ENCODE measurements around the gene DNTT.

Gene DNTT

DNA sequence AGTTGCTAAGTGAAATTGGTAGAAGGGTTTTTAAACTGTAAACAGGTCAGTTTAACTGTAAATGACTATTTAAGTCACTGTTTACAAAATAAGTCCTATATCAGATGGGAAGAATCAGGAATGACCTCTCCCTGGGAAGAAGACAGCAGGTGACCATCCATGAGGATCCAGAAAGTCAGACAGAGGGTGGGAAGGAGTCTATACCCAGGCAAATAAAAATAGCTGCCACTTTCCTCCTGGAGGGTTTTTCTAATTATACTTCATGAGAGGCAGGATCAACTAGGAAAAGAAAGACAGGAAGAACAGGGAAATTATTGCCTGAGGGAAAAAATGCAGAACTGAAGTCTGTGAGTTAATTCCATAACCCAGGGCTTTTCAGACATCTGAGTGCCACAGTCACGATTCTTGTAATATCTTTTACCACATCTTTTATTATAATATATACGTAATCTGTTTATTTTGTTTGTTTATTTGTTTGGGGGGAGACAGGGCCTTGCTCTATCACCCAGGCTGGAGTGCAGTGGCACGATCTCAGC is 7.0 kb downstream of the DNTT start:
- no peak for DNase-seq

DNA sequence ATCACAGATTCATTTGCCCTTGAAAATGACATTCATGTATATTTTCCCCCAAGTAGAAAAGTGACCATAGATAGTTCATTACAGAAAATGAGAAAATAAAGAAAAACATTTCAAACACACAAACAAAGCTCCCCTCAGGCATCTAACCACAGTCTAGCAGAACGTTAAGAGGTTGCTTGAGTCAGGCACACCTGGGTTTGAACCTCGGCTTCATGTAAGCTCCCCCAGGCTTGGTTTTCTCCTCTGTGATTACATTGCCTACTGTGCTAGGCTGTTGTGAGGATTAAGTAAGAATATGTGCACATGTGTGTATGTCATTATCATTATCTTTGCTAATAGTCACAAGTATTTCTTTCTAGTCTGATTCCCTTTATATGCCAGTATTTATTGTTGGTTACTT is 9.1 kb downstream of the DNTT start:
- no peak for DNase-seq

DNA sequence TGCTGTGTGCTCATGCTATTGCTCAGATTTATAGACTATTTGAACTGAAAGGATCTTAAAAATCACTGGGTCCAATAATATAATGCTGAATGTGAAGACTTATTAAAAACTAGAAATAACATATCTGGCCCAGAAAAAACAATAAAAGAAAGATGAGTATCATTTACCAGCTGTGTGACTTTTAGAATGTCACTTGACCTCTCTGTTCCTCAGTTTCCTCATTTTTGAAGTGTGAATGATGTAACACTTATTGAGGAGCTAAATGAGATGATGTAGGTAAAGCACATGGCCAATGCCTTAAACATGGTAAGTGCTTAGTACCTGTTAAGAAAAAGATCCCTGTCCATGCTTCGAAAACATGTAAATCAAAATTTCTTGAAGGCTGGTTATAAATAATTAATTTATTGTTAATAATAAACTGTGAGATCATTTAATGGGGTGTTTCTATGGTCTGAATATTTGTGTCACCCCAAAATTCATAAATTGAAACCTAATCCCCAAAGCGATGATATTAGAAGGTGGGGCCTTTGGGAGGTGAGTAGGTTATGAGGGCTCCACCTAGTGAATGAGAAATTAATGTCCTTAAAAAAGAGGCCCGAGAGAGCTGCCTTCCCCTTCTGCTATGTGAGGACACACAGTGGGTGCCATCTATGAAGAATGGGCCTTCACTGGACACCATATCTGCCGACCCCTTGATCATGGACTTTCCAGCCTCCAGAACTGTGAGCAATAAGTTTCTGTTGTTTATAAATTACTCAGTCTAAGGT is 13.0 kb downstream of the DNTT start:
- no peak for DNase-seq

DNA sequence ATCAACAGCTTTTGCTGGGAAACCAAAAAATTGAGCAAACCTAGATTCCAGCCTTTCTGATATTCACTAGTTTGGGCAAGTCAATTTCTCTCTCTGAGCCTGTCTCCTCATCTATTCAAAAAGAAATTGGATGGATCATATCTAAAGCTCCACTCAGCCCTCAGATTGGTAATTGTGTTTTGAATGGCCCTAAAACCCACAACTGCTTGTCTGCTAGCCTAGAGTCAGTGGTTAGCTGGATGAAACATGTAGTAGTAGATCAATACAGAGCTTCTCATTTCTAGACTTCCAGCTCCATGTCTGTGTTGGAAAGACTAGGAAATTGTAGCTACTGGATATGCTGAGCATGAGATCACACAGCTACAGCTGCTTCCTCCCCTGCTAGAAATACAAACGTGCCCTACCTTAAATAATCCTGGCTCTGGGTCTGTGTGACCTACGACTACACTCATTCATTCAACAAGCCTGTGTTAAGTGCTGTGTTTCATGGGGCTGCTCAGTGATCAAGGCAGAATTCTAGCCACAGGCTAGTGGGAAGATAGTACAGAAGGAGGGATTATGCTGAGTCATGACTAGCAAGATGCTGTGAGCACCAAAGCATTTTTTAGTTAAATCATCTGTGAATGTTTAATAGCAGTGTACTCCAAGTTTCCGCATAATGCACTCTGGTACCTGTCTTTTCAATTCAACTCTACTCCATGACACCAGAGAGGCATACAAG is 15.7 kb downstream of the DNTT start:
- DNase-seq, result no peak

DNA sequence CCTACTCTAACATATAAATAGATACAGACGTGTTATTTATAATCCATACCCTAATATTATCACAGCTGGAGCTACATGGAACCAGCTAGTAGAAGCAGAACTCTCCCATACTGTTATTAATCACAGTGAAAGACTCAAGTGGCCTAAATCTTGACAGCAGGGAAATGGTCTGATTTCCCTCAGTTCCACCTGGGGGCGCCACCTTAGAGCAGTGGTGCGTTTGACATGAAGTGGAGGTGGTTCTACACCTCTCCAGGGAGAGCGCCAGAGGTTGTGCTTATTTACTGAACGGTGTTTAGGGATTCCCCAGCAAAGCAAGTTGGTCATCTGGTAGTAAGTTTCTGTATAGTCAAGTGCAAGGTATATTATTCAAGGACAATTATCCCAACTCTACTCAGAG is 17.6 kb downstream of the DNTT start:
- no peak for DNase-seq

GRCh38 chr10:96322275-96322674 is 18.0 kb downstream of the DNTT start:
- no peak for DNase-seq

DNA sequence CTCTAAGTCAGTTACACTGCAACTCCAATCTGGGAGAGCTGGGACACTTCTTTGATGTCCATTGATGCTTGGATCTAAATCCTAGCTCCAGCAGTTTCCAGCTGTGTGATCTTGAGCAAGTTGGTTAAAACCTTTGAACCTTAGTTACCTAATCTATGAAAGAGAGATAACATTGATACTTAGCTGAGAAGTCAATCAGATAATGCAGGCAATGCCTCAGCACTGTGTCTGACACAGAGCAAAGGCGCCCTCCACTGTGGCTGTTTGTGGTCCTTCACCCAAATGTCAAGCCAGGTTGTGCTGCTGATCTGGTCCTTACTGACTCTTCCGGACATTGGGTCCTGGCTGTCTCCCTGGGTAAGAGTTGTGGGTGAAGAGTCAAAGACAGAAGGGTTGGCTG is 20.2 kb downstream of the DNTT start:
- no peak for DNase-seq

- no peak for DNase-seq
Measured at GRCh38 chr10:96325719-96326373, 21.6 kb downstream of the DNTT start.

DNA sequence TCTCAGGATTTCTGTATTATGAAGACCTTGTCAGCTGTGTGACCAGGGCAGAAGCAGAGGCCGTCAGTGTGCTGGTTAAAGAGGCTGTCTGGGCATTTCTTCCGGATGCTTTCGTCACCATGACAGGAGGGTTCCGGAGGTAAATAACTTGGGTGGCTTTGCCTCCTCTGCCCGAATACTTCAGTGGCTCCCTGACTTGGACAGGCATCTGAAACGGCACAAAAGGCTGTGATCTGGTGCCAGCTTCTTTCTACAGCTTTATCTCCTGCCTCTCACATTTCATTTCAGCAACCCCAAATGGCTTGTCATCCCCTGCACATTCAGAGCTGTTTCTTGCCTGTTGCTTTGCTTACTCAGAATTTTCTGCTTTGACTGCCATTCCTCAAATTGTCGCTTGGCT is 23.2 kb downstream of the DNTT start:
- DNase-seq, result no peak

DNA sequence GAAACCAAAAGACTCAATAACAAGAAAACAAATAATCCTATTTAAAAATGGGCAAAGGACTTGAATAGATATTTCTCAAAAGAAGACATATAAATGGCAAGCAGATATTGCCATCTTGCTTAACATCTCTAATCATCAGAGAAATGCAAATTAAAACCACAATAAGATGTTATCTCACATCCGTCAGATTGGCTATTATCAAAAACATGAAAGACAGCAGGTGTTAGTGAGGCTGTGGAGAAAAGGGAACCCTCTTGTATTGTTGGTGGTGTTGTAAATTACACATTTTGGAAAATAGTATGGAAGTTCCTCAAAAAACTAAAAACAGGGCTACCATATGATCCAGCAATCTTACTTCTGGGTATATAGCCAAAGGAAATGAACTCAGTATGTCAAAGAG is 28.9 kb downstream of the DNTT start:
- DNase-seq, result peak in 3 of 6 experiments; percentile 59 to 66 (median 65)

- DNase-seq, result peak in 1 of 6 experiments; percentile 2
Measured at GRCh38 chr10:96334616-96335526, 30.6 kb downstream of the DNTT start.

- no peak for DNase-seq
Measured at GRCh38 chr10:96337106-96337505, 32.9 kb downstream of the DNTT start.

GRCh38 chr10:96338279-96338925 is 34.2 kb downstream of the DNTT start:
- no peak for DNase-seq

GRCh38 chr10:96339383-96339782 is 35.1 kb downstream of the DNTT start:
- DNase-seq, result no peak

DNA sequence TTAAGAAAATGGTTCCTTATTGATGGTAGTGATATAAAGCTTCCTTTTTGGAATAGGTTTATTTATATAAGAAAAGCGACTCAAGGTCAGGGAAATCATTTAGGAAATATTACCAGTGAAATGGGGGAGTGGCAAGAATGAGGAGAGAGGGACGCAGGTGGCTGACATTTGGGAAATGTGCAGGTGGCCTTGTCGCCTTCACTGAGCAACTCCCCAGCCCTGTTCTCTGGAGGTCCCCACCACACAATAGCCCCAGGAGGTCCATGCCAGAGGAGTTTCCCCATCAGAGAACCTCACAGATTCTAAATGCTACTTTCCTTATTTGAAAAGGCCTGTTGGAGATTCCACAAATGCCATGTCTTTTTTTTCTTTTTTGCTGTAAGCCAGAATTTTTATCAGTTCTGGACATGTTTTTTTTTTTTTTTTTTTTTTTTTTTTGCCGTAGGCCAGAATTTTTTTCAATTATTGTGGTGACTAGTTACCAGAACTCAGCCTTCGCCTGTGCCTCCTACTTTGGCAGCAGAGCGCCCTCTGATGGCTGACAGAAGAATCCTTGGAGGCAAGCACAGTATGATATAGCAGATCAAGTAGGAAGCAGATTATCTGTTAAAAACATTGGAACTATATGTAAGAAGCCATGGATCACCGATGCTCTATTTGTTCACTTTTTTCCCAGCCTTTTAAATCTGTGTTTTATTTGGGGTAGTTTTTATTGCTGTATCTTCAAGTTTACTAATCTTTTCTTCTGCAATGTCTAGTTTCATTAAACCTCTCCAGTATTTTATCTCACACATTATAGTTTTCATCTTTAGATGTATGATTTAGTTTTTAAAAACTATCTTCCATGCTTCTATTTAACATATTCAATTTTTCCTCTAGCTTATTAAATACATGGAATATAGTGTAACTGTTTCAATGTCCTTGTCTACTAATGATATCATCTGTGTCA is 36.0 kb downstream of the DNTT start:
- peak; percentile 22 to 74 (median 48) for DNase-seq

DNA sequence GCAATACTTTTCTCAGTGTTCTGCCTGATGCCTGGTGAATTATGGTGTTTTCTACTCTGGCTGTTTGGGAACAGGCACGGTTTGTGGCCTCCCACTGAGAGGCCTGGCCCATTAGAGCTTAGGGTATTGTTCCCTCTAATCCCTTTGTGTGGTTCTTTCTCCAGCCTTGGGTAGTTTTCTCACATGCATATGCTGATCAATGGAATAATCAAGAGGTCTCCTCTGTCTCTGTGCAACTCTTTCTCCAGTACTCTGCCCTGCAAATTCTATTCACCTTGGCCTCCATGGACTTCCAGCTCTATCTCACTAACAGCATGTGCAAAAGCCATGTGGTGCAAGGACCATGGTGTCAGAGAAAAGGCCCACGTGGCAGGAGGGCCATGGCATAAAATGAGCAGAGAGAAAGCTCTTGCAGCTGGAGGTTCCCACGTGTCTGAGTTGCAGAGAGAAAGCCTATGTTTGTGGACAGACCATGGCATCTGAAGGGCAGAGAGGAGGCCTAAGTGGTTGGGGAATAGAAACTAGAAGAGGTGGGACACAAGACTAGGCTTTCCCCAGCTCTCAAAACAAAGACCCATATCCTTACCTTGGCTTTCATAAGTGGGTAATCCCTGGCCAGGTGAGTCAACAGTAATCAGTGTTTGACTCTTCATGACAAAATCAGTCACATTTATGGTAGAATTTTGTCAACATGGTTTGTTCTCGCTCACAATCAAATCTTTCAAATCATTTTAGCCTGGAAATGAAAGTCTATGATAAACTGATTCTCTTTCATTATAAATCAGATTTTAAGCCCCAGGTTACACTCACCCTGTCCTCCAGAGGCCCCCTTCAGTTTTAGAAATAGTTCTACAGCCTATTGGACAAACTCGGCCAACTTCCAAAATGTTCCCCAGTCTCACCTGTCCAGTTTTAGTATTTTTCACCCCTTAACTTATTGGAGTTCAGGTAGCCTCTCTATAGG is 37.3 kb downstream of the DNTT start:
- DNase-seq, result no peak

GRCh38 chr10:96342402-96342801 is 38.2 kb downstream of the DNTT start:
- DNase-seq, result no peak

- no peak for DNase-seq
Measured at GRCh38 chr10:96344178-96344577, 39.9 kb downstream of the DNTT start.

DNA sequence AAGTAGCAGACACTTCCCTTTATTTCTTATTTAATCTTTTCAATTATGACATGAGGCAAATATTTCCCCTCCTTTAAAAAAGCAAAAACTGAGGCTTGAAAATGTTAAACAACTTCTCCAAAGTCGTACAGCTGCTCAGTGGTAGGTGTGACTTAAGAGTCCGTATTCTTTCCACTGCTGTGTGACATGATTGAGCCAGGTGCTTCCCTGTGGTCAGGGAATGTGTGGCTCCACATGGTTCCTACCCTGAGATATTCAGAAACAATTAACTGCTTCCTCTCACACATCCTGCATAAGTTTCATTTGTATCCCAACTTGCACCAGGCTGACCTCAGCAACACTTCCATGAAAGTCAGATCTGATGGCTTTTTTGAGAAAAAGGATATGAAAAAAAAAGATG is 41.0 kb downstream of the DNTT start:
- DNase-seq, result no peak

GRCh38 chr10:96346295-96346694 is 42.1 kb downstream of the DNTT start:
- DNase-seq, result no peak
